22Rv1 (cell line): Measurements from ENCODE around the gene TTLL10.

Experiments used
- H3K27ac ChIP-seq: fragments of 450-650 bp; 2 replicates; pipeline ENCODE4 v1.5.1; 2017
- CTCF ChIP-seq: fragments of 450-650 bp; IDR thresholded peaks from 2 replicates; pipeline ENCODE4 v1.5.1; 2017; ENCODE audit warnings: mild to moderate bottlenecking
- ZFX ChIP-seq: fragments of 450-650 bp; IDR thresholded peaks from 2 replicates; pipeline ENCODE4 v1.6.1; 2017; ENCODE audit warnings: antibody characterized with exemption, borderline replicate concordance

TTLL10 gene

GRCh38 chr1:1208713-1209433 lies 35.2 kb downstream of the TTLL10 start:
- H3K27ac ChIP-seq, result no peak overlapping the region
- TF ChIP-seq CTCF, result no peak
- TF ChIP-seq ZFX, result no peak

- H3K27ac ChIP-seq, result no peak overlapping the region
- TF ChIP-seq CTCF (no peak), ZFX (no peak)
Observed at GRCh38 chr1:1210726-1211540, 37.3 kb downstream of the TTLL10 start.

- no peak for TF ChIP-seq CTCF
- TF ChIP-seq ZFX, result no peak
- H3K27ac ChIP-seq, result no peak overlapping the region
Observed at GRCh38 chr1:1211541-1212441, 38.1 kb downstream of the TTLL10 start.

GRCh38 chr1:1212780-1213344 lies 39.2 kb downstream of the TTLL10 start:
- no peak overlapping the region for H3K27ac ChIP-seq
- TF ChIP-seq ZFX (no peak), CTCF (no peak)

- H3K27ac ChIP-seq, result no peak within 1 kb of the TSS
- TF ChIP-seq CTCF, result no peak
Observed at GRCh38 chr1:1213345-1214265, 39.9 kb downstream of the TTLL10 start, which contains the start of gene TNFRSF4. Gene TNFRSF4 (minus strand): TSS chr1:1214153. CDS start chr1:1214127, 26 bp downstream.

GRCh38 chr1:1215080-1215676 lies 41.5 kb downstream of the TTLL10 start:
- no peak overlapping the region for H3K27ac ChIP-seq
- no peak for TF ChIP-seq ZFX
- no peak for TF ChIP-seq CTCF
